AG04449 (cell line): ENCODE results near the gene FBXO42.

Experiments used
- CTCF ChIA-PET: fragments of 350-600 bp; formaldehyde crosslinking; extraction: SDS; loops from one replicate; lab custom pipeline; 2021; ENCODE audit warnings: antibody characterized with exemption; lab: Yijun Ruan, JAX
- POLR2A ChIA-PET: fragments of 400-600, 350-600 bp; formaldehyde crosslinking; extraction: SDS; loops from one replicate; lab custom pipeline; 2020; ENCODE audit warnings: antibody characterized with exemption, inconsistent platforms; lab: Yijun Ruan, JAX
- DNase-seq: peaks from one replicate; pipeline ENCODE4 v3.0.0-alpha.2; 2010; ENCODE audit warnings: low read depth, low spot score
- H3K4me3 ChIP-seq: 2 replicates; pipeline ENCODE4 v1.5.1; 2011; ENCODE audit warnings: low read depth, mild to moderate bottlenecking, control low read depth, low read length
- CTCF ChIP-seq: IDR thresholded peaks from one replicate; pipeline ENCODE4 v1.5.1; 2011; ENCODE audit warnings: mild to moderate bottlenecking, moderate library complexity, low read length, control low read depth, inconsistent platforms; ENCODE audit not compliant: insufficient read depth; ENCODE audit errors: missing control alignments

The FBXO42 gene

DNA sequence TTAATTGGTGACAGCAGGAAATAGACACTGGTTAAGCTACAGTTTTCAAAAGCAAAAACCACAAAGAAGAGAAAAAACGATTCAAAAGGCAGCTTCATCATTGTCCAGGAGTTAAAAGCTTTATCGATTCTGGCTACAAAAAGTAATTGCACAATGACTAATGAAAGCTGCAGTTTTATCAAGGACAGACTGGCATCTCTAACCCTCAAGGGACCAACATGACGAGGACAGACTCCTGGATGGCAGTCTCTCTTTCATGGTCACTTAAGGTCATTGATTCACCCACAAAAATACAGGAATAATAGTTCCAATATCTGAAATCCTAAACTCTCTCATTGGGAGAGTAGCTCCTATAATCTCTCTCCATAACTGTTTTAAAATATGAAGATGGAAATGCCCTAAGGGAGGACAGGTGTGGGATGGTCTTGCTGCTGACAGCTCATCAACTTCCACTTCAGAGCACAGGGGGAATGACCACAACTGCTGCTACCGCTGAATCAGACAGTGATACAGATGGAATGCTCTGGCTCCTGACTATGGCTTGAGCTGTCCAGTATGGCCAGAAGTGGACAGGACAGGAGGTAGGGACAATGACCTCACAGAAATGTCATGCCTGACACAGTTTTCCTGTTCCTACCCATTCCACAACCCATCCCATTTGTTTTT is 97.9 kb downstream of the FBXO42 start:
- ChIA-PET CTCF (interaction anchor here (1.2 to 1.9 kb wide), 5 partner anchors 9 to 173 kb away, joined by 3 to 8 read pairs (median 5); no protein-coding TSS in a partner anchor), POLR2A (no interaction called here)
- no peak overlapping the region for H3K4me3 ChIP-seq
- no peak for TF ChIP-seq CTCF
- no peak for DNase-seq

DNA sequence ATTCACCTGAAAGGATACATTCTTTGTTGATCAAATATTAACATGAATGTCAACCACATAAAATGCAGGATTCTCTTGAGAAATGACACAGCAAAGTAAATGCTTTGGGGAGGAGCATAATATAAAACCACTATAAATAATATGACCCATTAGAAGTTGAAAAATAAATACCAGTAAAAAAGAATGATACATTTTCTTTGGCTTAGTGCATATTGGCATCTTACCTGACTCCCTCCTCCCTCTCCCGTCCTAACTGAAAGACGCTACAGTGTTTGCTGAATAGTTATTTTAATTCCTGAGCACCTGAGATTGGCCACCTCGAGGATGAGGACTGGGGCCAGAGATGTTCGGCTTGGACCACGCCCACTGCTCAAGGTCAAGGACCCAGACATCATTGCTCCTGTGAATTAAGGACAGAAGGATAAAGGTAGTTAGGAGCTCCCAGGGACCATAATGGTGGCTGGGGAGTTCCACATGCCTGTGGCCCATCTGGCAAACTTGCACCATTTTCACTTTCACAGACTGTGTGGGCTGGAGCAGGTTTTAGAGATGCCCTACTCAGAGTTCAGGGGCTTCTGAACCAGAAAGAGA is 98.9 kb downstream of the FBXO42 start:
- ChIA-PET CTCF (interaction anchor here (1.2 to 1.9 kb wide), 4 partner anchors 9 to 172 kb away, joined by 3 to 8 read pairs (median 5); no protein-coding TSS in a partner anchor), POLR2A (no interaction called here)
- no peak overlapping the region for H3K4me3 ChIP-seq
- TF ChIP-seq CTCF: no peak
- no peak for DNase-seq

DNA sequence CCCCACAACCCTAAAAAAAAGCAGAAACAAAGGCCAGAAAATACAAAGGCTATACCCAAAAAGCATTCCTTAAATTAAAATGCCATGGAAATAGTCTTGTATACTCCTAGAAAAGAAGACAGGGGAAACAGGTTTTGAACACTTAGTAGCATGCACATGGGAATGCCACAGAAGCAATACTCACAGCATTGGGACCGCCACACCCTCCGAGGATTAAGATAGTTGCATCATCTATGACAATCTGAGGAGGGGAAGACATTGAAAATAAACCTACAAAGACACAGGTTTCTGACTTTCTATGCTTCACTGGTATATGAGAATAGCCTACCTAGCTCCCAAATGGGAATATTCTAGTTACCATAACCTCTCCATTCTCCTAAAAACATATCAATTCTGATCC is 99.4 kb downstream of the FBXO42 start:
- CTCF ChIA-PET: interaction anchor here (1.9 kb wide), 1 partner anchor 8 kb away, joined by 8 read pairs; no protein-coding TSS in a partner anchor
- no peak for TF ChIP-seq CTCF
- H3K4me3 ChIP-seq: no peak overlapping the region
- DNase-seq: no peak
- POLR2A ChIA-PET: no interaction called here

GRCh38 chr1:16251381-16251780 is 100.9 kb downstream of the FBXO42 start:
- no peak overlapping the region for H3K4me3 ChIP-seq
- POLR2A ChIA-PET: no interaction called here
- no peak for DNase-seq
- no peak for TF ChIP-seq CTCF
- CTCF ChIA-PET: interaction anchor here (0.6 to 1.4 kb wide), 5 partner anchors 9 to 399 kb away, joined by 3 to 5 read pairs (median 4); no protein-coding TSS in a partner anchor

DNA sequence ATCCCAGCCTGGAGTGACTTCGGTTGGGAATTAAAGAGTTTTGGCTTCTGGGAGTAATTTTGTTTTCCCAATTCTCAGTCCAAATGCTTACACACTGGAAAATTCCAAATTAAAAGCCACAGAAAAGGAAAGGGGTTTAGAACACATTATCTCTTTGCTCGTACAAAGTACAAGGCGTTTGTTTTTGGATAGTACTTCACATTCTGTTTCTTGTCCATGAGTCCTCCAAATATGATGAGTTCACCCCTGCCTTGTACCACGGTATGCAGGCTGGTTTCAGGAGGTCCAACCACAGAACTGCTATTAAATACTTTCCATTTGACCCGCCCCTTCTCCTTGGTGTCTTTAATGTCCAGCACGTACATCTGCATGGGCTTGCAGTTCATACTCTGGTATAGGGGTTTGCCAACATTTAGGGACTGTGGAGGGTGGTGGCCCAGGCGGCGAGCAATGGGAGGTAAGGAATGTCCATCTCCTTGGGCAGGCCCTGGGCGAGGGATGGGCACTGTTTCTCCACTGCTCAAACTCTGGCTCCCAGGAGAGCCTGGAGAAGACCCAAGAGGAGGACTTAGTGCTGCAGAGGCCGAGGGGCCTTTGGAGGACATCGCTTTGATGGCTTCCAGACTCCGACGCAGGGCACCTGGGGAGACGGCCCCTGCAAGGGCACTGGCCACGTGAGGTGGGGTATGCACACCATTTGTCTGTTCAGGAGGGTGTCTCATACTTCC is 101.6 kb downstream of the FBXO42 start:
- POLR2A ChIA-PET: no interaction called here
- H3K4me3 ChIP-seq: no peak overlapping the region
- no peak for TF ChIP-seq CTCF
- DNase-seq: peak; percentile 36
- CTCF ChIA-PET: interaction anchor here (1.2 kb wide), 1 partner anchor 46 kb away, joined by 3 read pairs; no protein-coding TSS in a partner anchor
